ENCODE data around the gene TBL3.
"Not testable (repeated sequence)": the region's sequence is repeated elsewhere in the genome, so short reads cannot be mapped to it uniquely, and the experiment has no call there.

GRCh38 chr16:1962161-1963153 lies 9.4 kb upstream of the TBL3 start:
- not testable (repeated sequence) for TF ChIP-seq ZBTB17 (CRISPR knock-in tag; IDR thresholded peaks at IDR 0.05); ZNF76 (CRISPR knock-in tag; IDR thresholded peaks at IDR 0.05; ENCODE audit: borderline replicate concordance); ETV6 (IDR thresholded peaks at IDR 0.05; ENCODE audit: borderline replicate concordance in 1 of 2, low read depth in 2 of 2, low read length in 1 of 2); ETV6 (CRISPR knock-in tag; IDR thresholded peaks at IDR 0.05; ENCODE audit: borderline replicate concordance); MEIS2 (IDR thresholded peaks at IDR 0.05; ENCODE audit: partially characterized antibody)
- TF ChIP-seq CHD7 (IDR thresholded peaks at IDR 0.05; ENCODE audit: low read depth, low read length), result peak; percentile 60
